H1 (cell line): Measurements from ENCODE around the gene ARFGAP3. TPM values are rescaled to one million over a fixed set of nuclear protein-coding genes. Genes with fewer than 3 reads are reported as not detected.

ENCODE experiments used
- CTCF ChIA-PET: fragments of 300-600 bp; sonication (Branson Sonifier 250); formaldehyde crosslinking; loops from one replicate; lab custom pipeline; 2021; ENCODE audit not compliant: partially characterized antibody; lab: Charles Lee
- POLR2A ChIA-PET: fragments of 300-600 bp; sonication (Branson Sonifier 250); formaldehyde crosslinking; loops from one replicate; lab custom pipeline; 2021; ENCODE audit warnings: inconsistent platforms; ENCODE audit not compliant: partially characterized antibody; lab: Charles Lee
- DNase-seq, 2 experiments: peaks; one replicate each; pipeline versions ENCODE4 v3.0.0 to v3.0.0-alpha.2; 2010 to 2022; ENCODE audit warnings: low spot score in 2 of 2, low read depth in 1 of 2, mixed read lengths in 1 of 2
- FAIRE-seq: peaks from 2 replicates; lab custom pipeline; 2011; peaks lifted over from hg19 to GRCh38; lab: Jason Lieb, UNC
- H2AFZ ChIP-seq: 2 replicates; pipeline ENCODE4 v1.8.1; 2012; ENCODE audit warnings: low read length, inconsistent platforms
- H2AK5ac ChIP-seq: 2 replicates; pipeline ENCODE4 v1.6.1; 2013; ENCODE audit warnings: low read depth, low read length
- H2BK120ac ChIP-seq: replicated peaks from 2 replicates; pipeline ENCODE3; 2013; ENCODE audit warnings: low read depth, low read length, inconsistent platforms
- H2BK12ac ChIP-seq: 2 replicates; pipeline ENCODE4 v1.6.1; 2013; ENCODE audit warnings: low read depth, low read length
- H2BK15ac ChIP-seq: 2 replicates; pipeline ENCODE4 v1.6.1; 2013; ENCODE audit warnings: low read length
- H2BK20ac ChIP-seq: 2 replicates; pipeline ENCODE4 v1.6.1; 2013; ENCODE audit warnings: low read length
- H2BK5ac ChIP-seq: 2 replicates; pipeline ENCODE4 v1.6.1; 2013; ENCODE audit warnings: low read depth, low read length
- H3K14ac ChIP-seq: 2 replicates; pipeline ENCODE4 v1.6.1; 2013; ENCODE audit warnings: inconsistent platforms; ENCODE audit not compliant: insufficient read length
- H3K18ac ChIP-seq: 2 replicates; pipeline ENCODE4 v1.6.1; 2013; ENCODE audit warnings: low read length; ENCODE audit errors: extremely low read depth
- H3K23ac ChIP-seq: 2 replicates; pipeline ENCODE4 v1.6.1; 2013; ENCODE audit warnings: inconsistent platforms; ENCODE audit not compliant: insufficient read length
- H3K23me2 ChIP-seq: 2 replicates; pipeline ENCODE4 v1.6.1; 2013; ENCODE audit warnings: low read depth, low read length
- H3K27ac ChIP-seq: 2 replicates; pipeline ENCODE4 v1.6.1; 2011; ENCODE audit warnings: low read depth, low read length, inconsistent platforms
- H3K27me3 ChIP-seq, 4 experiments: replicated peaks in 1 of 4; 1 replicate in 1 of 4; 2 replicates in 3 of 4; pipeline versions ENCODE4 v1.6.1 to v1.8.1; 2011 to 2013; ENCODE audit warnings: low read length in 3 of 4, mild to moderate bottlenecking in 3 of 4, inconsistent platforms in 2 of 4, mixed read lengths in 2 of 4, moderate library complexity in 1 of 4; ENCODE audit not compliant: control insufficient read depth in 3 of 4, insufficient read depth in 3 of 4; ENCODE audit errors: extremely low read depth in 1 of 4
- H3K36me3 ChIP-seq, 4 experiments: 2 replicates each; pipeline versions ENCODE4 v1.6.1 to v1.8.1; 2011 to 2013; ENCODE audit warnings: mild to moderate bottlenecking in 4 of 4, low read length in 3 of 4, moderate library complexity in 2 of 4, control low read depth in 1 of 4, inconsistent platforms in 1 of 4; ENCODE audit not compliant: insufficient read depth in 4 of 4, control insufficient read depth in 2 of 4
- H3K4ac ChIP-seq: replicated peaks from 2 replicates; pipeline ENCODE3; 2013; ENCODE audit warnings: low read length, low read depth, mixed read lengths, inconsistent platforms; ENCODE audit not compliant: insufficient read length
- H3K4me1 ChIP-seq, 4 experiments: replicated peaks in 1 of 4; 1 replicate in 1 of 4; 2 replicates in 3 of 4; pipeline versions ENCODE4 v1.6.1 to v1.8.1; 2011 to 2013; ENCODE audit warnings: low read length in 3 of 4, inconsistent platforms in 2 of 4, mixed read lengths in 1 of 4; ENCODE audit not compliant: insufficient read depth in 4 of 4, control insufficient read depth in 3 of 4
- H3K4me2 ChIP-seq, 2 experiments: 2 replicates each; pipeline versions ENCODE4 v1.6.1 to v1.8.1; 2011 to 2013; ENCODE audit warnings: low read depth in 2 of 2, low read length in 2 of 2, control low read depth in 1 of 2, inconsistent platforms in 1 of 2, mild to moderate bottlenecking in 1 of 2; ENCODE audit not compliant: insufficient read depth in 1 of 2
- H3K4me3 ChIP-seq, 4 experiments: fragments of 200-600, 300-600 bp in 1 of 4; sonication (generic), shearing (Covaris generic), sonication (Bioruptor Twin) in 1 of 4; 2 replicates each; pipeline versions ENCODE4 v1.5.1 to v1.8.1; 2011 to 2016; ENCODE audit warnings: low read length in 4 of 4, low read depth in 3 of 4, control low read depth in 2 of 4, inconsistent platforms in 2 of 4, mild to moderate bottlenecking in 2 of 4, mixed read lengths in 1 of 4, moderate library complexity in 1 of 4; ENCODE audit not compliant: insufficient read depth in 2 of 4; ENCODE audit errors: extremely low read depth in 1 of 4
- H3K56ac ChIP-seq: replicated peaks from 2 replicates; pipeline ENCODE3; 2013; ENCODE audit warnings: low read depth, mild to moderate bottlenecking, mixed read lengths, low read length, inconsistent platforms; ENCODE audit not compliant: insufficient read length
- H3K79me1 ChIP-seq: 2 replicates; pipeline ENCODE4 v1.6.1; 2013; ENCODE audit warnings: low read depth, low read length, control low read depth
- H3K79me2 ChIP-seq, 2 experiments: 2 replicates each; pipeline versions ENCODE4 v1.6.1 to v1.8.1; 2012 to 2013; ENCODE audit warnings: low read length in 2 of 2, mild to moderate bottlenecking in 2 of 2, inconsistent platforms in 1 of 2; ENCODE audit not compliant: insufficient read depth in 2 of 2, control insufficient read depth in 1 of 2
- H3K9ac ChIP-seq, 4 experiments: replicated peaks in 1 of 4; 1 replicate in 1 of 4; 2 replicates in 3 of 4; pipeline versions ENCODE4 v1.6.1 to v1.8.1; 2011 to 2013; ENCODE audit warnings: low read depth in 3 of 4, low read length in 3 of 4, control low read depth in 2 of 4, mild to moderate bottlenecking in 2 of 4, moderate library complexity in 2 of 4, inconsistent platforms in 1 of 4; ENCODE audit errors: extremely low read depth in 1 of 4
- H3K9me3 ChIP-seq, 2 experiments: 2 replicates each; pipeline versions ENCODE4 v1.6.1 to v1.8.1; 2012 to 2013; ENCODE audit warnings: mild to moderate bottlenecking in 2 of 2, moderate library complexity in 2 of 2, control low read depth in 1 of 2, inconsistent platforms in 1 of 2, low read depth in 1 of 2, low read length in 1 of 2, mixed read lengths in 1 of 2; ENCODE audit not compliant: insufficient read depth in 2 of 2
- H4K20me1 ChIP-seq, 2 experiments: replicated peaks in 1 of 2; 2 replicates each; pipeline versions ENCODE3 to v1.8.1; 2011 to 2013; ENCODE audit warnings: inconsistent platforms in 2 of 2, low read length in 2 of 2, mild to moderate bottlenecking in 1 of 2; ENCODE audit not compliant: insufficient read depth in 2 of 2, control insufficient read depth in 1 of 2
- H4K5ac ChIP-seq: 2 replicates; pipeline ENCODE4 v1.6.1; 2013; ENCODE audit warnings: low read length, low read depth, mixed read lengths, inconsistent platforms; ENCODE audit not compliant: insufficient read length
- H4K8ac ChIP-seq: 2 replicates; pipeline ENCODE4 v1.8.0; 2013; ENCODE audit warnings: mild to moderate bottlenecking, moderate library complexity, low read length, inconsistent platforms; ENCODE audit not compliant: insufficient read depth; ENCODE audit errors: extremely low read depth
- H4K91ac ChIP-seq: replicated peaks from 2 replicates; pipeline ENCODE3; 2013; ENCODE audit warnings: low read length, mixed read lengths, inconsistent platforms; ENCODE audit not compliant: insufficient read length
- CREB1 ChIP-seq: IDR thresholded peaks from 2 replicates; pipeline ENCODE4 v1.6.1; 2012; ENCODE audit warnings: inconsistent platforms
- JUN ChIP-seq: IDR thresholded peaks from 2 replicates; pipeline ENCODE4 v1.6.1; 2011; ENCODE audit warnings: low read depth, mild to moderate bottlenecking, improper control_type of control experiment, low read length
- KDM4A ChIP-seq: IDR thresholded peaks from one replicate; pipeline ENCODE4 v1.7.1; 2012; ENCODE audit warnings: low read depth, mild to moderate bottlenecking, moderate library complexity, low read length, inconsistent platforms; ENCODE audit not compliant: severe bottlenecking
- MAFK ChIP-seq: IDR thresholded peaks from 2 replicates; pipeline ENCODE4 v1.6.1; 2012; ENCODE audit warnings: low read depth, mild to moderate bottlenecking, improper control_type of control experiment, low read length
- PHF8 ChIP-seq: fragments of 200-600 bp; sonication (generic); conservative IDR thresholded peaks from 2 replicates; pipeline ENCODE4 v1.7.1; 2012; ENCODE audit warnings: low read depth, mild to moderate bottlenecking, inconsistent platforms, low read length, moderate library complexity
- POLR2AphosphoS5 ChIP-seq: IDR thresholded peaks from 2 replicates; pipeline ENCODE4 v1.6.1; 2011; ENCODE audit warnings: low read depth, low read length
- RNF2 ChIP-seq: fragments of 200-900, 300-1000 bp; sonication (generic); IDR thresholded peaks from 2 replicates; pipeline ENCODE4 v1.7.1; 2016; ENCODE audit warnings: borderline replicate concordance, low read depth, mild to moderate bottlenecking, antibody characterized with exemption, low read length; ENCODE audit not compliant: poor library complexity, severe bottlenecking; ENCODE audit errors: missing control alignments
- RXRA ChIP-seq: IDR thresholded peaks from 2 replicates; pipeline ENCODE4 v1.6.1; 2011; ENCODE audit warnings: low read depth, mild to moderate bottlenecking, low read length, moderate library complexity; ENCODE audit not compliant: insufficient read depth
- TAF1 ChIP-seq: IDR thresholded peaks from 2 replicates; pipeline ENCODE4 v1.6.1; 2011; ENCODE audit warnings: mild to moderate bottlenecking, low read depth, low read length
- TAF7 ChIP-seq: optimal IDR thresholded peaks from 2 replicates; pipeline ENCODE3; 2011; ENCODE audit warnings: low read depth, mild to moderate bottlenecking, inconsistent platforms, low read length, moderate library complexity, borderline replicate concordance
- WGBS, 2 experiments: shearing (Covaris generic) in 1 of 2; methylation state at CpG; one replicate each; pipeline versions ENCODE4 v1.1.6 to v1.1.7; 2013 to 2015; ENCODE audit warnings: low lambda C conversion rate in 2 of 2, mixed read lengths in 2 of 2, inconsistent platforms in 1 of 2, low coverage in 1 of 2, missing lambda C conversion rate in 1 of 2; ENCODE audit not compliant: insufficient replicate concordance in 2 of 2, insufficient coverage in 1 of 2, insufficient read length in 1 of 2; ENCODE audit errors: extremely low coverage in 1 of 2, missing lambda C conversion rate in 1 of 2; 5-methylcytosine and 5-hydroxymethylcytosine counted together
- polyA plus RNA-seq, 7 experiments: library from polyadenylated mRNA; depleted of rRNA in 3 of 7; stranded (reverse) in 5 of 7; unstranded in 2 of 7; fragments of >200 nt in 5 of 7; fragments of 200-250 nt in 2 of 7; gene quantifications; 1 replicate in 5 of 7; 2 replicates in 1 of 7; 4 replicates in 1 of 7; pipeline versions ENCODE4 v1.2.1 to v1.2.3, GENCODE V29; 2011 to 2013; ENCODE audit warnings: missing spikeins in 2 of 7, mixed read lengths in 2 of 7
- total RNA-seq: library from RNA; stranded (reverse); fragmentation: NEBNext Ultra II Directional; extraction: Animal tissue kit (Norgen Biotek cat#: 25700); gene quantifications from 2 replicates; pipeline ENCODE4 v1.2.1, GENCODE V29; 2021
- TF ChIP-seq, protein P1 (sequence below): IDR thresholded peaks from 2 replicates; pipeline ENCODE4 v1.6.1; 2012; ENCODE audit warnings: inconsistent platforms

The ARFGAP3 gene
- total and polyA plus RNA-seq, 2 of the 8 experiments (the other 6 are each of a cell fraction or from before 2014, with no cell fraction given), result 9.7 to 16.0 TPM

DNA sequence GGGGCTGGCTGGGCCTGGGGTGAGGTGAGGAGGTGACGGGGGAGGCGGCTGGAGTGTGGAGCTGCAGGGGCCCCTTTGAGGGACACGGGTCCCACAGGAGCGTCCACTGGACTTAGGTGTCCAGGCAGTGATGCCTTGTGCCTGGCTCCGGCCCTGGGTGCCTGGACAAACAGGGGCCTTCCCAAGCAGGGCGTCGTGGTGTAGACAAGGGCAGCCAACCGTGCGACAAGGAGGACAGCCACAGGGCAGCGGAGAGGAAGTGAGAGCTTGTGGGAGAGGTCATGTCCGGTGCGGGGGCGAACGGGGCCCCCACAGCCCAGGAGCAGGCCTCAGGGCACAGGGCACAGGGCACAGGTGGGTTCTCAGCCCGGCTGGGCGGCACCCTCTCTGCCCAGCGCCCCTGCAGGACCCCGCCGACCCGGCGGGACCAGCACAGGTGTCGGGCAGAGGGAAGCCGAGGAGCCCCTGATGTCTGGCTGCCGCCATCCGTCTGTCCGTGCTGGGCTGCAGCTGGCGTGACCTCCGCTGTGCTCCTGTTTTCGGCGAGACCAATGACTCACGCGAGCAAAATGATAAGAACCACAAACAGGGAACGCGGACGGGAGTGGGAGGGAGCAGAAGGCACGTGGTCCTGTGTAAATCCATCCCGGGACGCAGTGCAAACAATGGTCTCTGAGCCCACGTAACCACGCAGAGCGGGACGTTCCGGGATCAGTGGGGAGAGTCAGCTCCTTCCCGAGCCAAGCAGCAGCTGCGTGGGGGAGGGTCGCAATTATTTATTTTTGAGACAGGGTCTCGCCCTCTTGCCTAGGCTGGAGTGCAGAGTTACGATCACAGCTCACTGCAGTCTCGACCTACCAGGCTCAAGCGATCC, 87.3 kb downstream of the ARFGAP3 start:
- Histone ChIP-seq H3K14ac (no peak overlapping the region), H3K18ac (no peak overlapping the region), H3K4ac (no peak overlapping the region), H3K9ac (no peak overlapping the region), H4K91ac (no peak overlapping the region), H2BK12ac (no peak overlapping the region), H3K27ac (no peak overlapping the region), H3K36me3 (no peaks in the 10 kb centered on the region), H2BK15ac (no peak overlapping the region), H2BK120ac (no peak overlapping the region), H3K79me2 (no peaks in the 10 kb centered on the region), H3K27me3 (no peaks in the 10 kb centered on the region), H3K4me2 (no peak overlapping the region), H4K5ac (no peak overlapping the region), H3K79me1 (no peaks in the 10 kb centered on the region), H3K23ac (no peak overlapping the region), H3K9me3 (no peaks in the 10 kb centered on the region), H2AFZ (no peak overlapping the region), H2AK5ac (no peak overlapping the region), H3K56ac (no peak overlapping the region), H4K8ac (peak overlapping the region; percentile 84; the same call in 1 of the 2 replicates), H3K23me2 (no peaks in the 10 kb centered on the region), H4K20me1 (no peaks in the 10 kb centered on the region), H3K4me3 (no peak overlapping the region), H2BK20ac (no peak overlapping the region), H2BK5ac (peak overlapping the region; percentile 48), H3K4me1 (peaks cover 0 to 8% (median 4%) of the 10 kb centered on the region in 4 experiments; a peak in 4 of 7 replicates)
- WGBS, 2 experiments, result 87% methylated on average over 40 of the region's 50 CpGs; no CpG with 5 or more reads in 1 of the 2 experiments
- no peak for FAIRE-seq
- ChIA-PET CTCF (interaction anchor here (0.6 to 1.4 kb wide), 4 partner anchors 9 to 53 kb away, joined by 3 to 5 read pairs (median 3); no protein-coding TSS in a partner anchor), POLR2A (interaction anchor here (1.4 kb wide), 1 partner anchor 11 kb away, joined by 3 read pairs; no protein-coding TSS in a partner anchor)
- no peak for TF ChIP-seq KDM4A
- no peak for TF ChIP-seq RNF2
- TF ChIP-seq JUN, result no peak
- TF ChIP-seq MAFK, result no peak
- TF ChIP-seq, protein P1, sequence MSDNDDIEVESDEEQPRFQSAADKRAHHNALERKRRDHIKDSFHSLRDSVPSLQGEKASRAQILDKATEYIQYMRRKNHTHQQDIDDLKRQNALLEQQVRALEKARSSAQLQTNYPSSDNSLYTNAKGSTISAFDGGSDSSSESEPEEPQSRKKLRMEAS, result no peak
- no peak for TF ChIP-seq CREB1
- no peak for TF ChIP-seq TAF1
- no peak for TF ChIP-seq PHF8
- TF ChIP-seq RXRA, result no peak
- no peak for TF ChIP-seq TAF7
- no peak for TF ChIP-seq POLR2AphosphoS5
- DNase-seq, result no peak
